Measurements from ENCODE around the gene NEDD9.

NEDD9 gene

GRCh38 chr6:11171952-11172351 is 60.5 kb downstream of the NEDD9 start:
- no peak for TF ChIP-seq CTCF (conservative IDR thresholded peaks at IDR 0.05; ENCODE audit: control insufficient read depth, insufficient read depth, low read depth, low read length)
- no peak overlapping the region for H3K4me3 ChIP-seq (ENCODE audit: control insufficient read depth, low read depth, low read length)
- DNase-seq (ENCODE audit: low read depth), result no peak

GRCh38 chr6:11168091-11168635 is 64.3 kb downstream of the NEDD9 start:
- no peak overlapping the region for H3K4me3 ChIP-seq (ENCODE audit: control insufficient read depth, low read depth, low read length)
- TF ChIP-seq CTCF (conservative IDR thresholded peaks at IDR 0.05; ENCODE audit: control insufficient read depth, insufficient read depth, low read depth, low read length), result no peak
- DNase-seq (ENCODE audit: low read depth), result no peak

- no peak overlapping the region for H3K4me3 ChIP-seq (ENCODE audit: control insufficient read depth, low read depth, low read length)
- DNase-seq (ENCODE audit: low read depth), result no peak
- TF ChIP-seq CTCF (conservative IDR thresholded peaks at IDR 0.05; ENCODE audit: control insufficient read depth, insufficient read depth, low read depth, low read length), result no peak
These were observed 65.5 kb downstream of the NEDD9 start for GRCh38 chr6:11166948-11167347.

- no peak for DNase-seq (ENCODE audit: low read depth)
- no peak overlapping the region for H3K4me3 ChIP-seq (ENCODE audit: control insufficient read depth, low read depth, low read length)
These were observed 67.5 kb downstream of the NEDD9 start for GRCh38 chr6:11164717-11165646.

GRCh38 chr6:11163932-11164331 is 68.5 kb downstream of the NEDD9 start:
- DNase-seq (ENCODE audit: low read depth), result no peak
- no peak overlapping the region for H3K4me3 ChIP-seq (ENCODE audit: control insufficient read depth, low read depth, low read length)
- TF ChIP-seq CTCF (conservative IDR thresholded peaks at IDR 0.05; ENCODE audit: control insufficient read depth, insufficient read depth, low read depth, low read length), result no peak

More at GRCh38 chr6:11164717-11165646, 67.5 kb downstream of the NEDD9 start:
- TF ChIP-seq CTCF (conservative IDR thresholded peaks at IDR 0.05; ENCODE audit: control insufficient read depth, insufficient read depth, low read depth, low read length), result no peak

GRCh38 chr6:11162262-11162661 is 70.2 kb downstream of the NEDD9 start:
- no peak for TF ChIP-seq CTCF (conservative IDR thresholded peaks at IDR 0.05; ENCODE audit: control insufficient read depth, insufficient read depth, low read depth, low read length)
- no peak for DNase-seq (ENCODE audit: low read depth)
- H3K4me3 ChIP-seq (ENCODE audit: control insufficient read depth, low read depth, low read length), result no peak overlapping the region
